SH-SY5Y (cell line): ENCODE results near the gene POLD1.

Experiments used
- GATA2 ChIP-seq: IDR thresholded peaks from 2 replicates; pipeline ENCODE4 v1.6.1; 2011; ENCODE audit warnings: mild to moderate bottlenecking, low read depth, low read length
- GATA3 ChIP-seq: IDR thresholded peaks from 2 replicates; pipeline ENCODE4 v1.6.1; 2011; ENCODE audit warnings: low read depth, mild to moderate bottlenecking, low read length, moderate library complexity

POLD1 gene

DNA sequence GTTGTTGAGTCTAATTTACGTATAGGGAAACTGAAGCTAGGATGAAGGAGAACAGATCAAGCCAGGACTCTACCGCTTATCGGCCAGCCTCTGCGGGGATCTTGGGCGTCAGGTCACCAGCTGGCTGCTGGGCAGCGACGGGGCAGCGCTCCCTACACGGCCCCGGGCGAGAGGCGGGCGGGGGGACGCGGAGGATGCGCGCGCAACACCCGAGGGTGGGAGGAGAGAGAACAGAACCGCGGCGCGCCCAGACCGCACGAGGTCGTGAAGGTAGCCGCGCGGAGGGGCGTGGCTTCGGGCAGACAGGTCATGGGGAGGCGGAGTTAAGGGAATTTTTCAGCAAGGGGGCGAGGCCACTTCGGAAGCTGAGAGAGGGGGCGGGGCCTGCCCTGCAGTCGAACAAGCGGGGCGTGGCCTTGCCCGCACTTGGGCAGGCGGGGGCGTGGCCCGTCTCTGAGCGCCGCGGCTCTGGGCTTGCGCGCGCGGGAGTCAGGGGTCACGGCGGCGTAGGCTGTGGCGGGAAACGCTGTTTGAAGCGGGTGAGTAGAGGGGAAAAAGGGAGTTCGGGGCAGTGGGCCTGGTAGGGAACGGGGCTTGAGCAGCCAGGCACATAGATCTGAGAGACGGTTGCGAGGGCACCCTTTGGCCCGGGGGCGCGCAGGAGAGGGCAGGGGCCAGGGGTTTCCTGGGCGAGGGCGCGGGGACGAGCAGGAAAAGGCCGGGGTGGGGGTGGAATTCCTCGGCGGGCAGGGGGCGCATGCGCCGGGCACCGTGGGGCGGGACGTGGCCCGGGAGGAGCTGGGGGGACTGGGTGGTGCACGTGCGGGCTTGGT is at the start of gene POLD1:
Gene POLD1, plus strand, starts transcription at position 496 of the 833 bp plus-strand sequence. CDS start 14,505 bp downstream, outside the sequence.
- TF ChIP-seq GATA2, result no peak
- no peak for TF ChIP-seq GATA3

DNA sequence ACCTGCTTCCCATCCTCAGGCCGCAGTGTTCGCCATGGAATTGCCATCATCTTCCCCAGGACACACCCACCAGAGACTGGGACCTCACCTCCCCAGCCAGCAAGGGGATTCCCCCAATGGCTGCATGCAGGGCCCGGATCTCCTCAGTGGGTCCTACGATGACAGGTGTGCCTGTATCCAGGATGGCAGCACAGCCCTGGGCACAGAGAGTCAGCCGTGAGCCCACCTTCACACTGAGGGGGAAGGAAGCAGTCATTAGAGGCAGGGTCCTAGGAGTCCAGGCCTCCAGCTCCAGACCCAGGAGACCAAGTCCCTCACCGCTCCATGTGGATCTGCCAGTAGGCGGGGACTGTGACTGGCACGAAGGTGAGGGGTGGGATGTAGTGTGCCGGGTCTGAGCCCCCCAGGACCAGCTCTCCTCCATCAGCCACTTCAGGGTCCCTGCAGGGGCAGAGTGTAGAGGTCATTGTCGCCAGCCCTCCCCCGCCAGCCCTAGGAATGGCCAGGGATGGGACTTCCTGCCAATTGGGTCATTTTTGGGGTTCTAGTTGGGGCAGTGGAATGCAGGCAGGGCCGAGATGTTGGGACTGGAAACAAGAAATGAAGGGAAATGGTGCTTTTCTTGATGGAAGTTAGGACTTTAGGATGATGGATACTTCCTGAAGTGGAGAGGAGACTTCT is 49.3 kb upstream of the POLD1 start:
- TF ChIP-seq GATA2, result no peak
- TF ChIP-seq GATA3, result no peak

DNA sequence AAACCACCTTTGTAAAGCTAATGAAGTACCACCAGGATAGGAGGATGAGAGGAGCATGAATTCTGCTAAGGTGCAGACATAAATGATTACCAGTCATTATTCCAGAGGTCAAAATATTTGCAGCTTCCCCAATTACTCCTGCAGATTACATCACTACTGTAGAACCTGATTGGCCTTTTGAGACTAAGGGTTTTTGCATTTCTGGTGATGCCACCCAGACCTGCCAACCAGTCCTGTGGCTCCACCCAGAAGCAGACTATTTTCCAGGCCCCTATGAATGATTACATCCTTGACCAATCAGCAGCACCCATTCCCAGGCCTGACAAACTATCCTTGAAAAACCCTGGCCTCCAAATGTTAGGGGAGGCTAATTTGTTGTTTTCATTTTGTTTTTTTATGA is 43.8 kb upstream of the POLD1 start:
- no peak for TF ChIP-seq GATA2
- no peak for TF ChIP-seq GATA3

DNA sequence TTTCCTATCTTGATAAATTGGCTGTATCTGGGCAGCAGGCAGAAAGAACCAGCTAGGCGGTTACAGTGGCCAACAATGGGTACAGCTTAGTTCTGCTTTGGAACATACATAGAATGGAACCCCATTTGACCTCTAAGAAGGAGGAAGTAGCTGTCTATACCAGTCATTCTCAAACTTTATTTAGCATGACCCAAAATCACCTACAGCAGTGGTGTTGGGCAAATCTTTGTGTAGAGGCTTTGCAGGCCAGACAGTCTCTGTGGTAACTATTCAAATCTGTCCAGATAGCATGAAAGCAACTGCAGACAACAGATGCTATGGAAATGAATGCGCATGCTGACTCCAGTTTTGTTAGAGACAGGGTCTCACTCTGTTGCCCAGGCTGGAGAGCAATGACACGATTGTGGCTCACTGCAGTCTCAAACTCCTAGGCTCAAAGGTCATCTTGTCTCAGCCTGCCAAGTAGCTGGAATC is 43.0 kb upstream of the POLD1 start:
- TF ChIP-seq GATA2, result no peak
- no peak for TF ChIP-seq GATA3

DNA sequence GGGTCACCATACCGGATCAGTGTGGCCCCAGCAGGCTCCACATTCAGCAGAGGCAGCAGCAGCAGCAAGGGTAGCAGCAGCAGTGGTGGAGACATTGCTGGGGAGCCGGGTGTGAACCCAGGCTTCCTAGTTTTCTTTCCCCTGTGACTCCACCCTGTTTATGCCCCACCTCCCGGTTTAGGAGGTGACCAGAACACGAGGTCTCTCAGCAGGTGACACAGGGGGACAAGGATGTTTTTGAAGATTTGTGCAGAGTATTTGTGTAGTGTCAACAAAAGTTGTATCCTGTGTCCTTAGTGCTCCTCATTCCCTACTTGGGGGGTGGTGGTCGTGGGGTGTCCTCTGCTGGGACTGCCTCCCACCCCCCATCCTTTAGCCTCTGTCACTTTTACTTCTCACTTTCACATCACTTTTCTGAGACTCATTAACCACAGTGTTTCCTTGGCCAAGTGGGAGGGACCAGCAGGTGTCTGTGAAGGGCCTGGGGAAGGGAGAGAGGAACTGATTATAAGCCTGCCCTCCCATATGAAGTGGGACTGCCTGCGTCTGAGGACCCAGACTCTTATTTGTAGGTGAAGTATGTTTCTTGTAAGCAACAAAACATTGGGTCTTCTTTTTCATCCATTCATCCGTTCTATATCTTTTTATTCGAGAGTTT is 39.4 kb upstream of the POLD1 start:
- TF ChIP-seq GATA3 (no peak), GATA2 (no peak)

DNA sequence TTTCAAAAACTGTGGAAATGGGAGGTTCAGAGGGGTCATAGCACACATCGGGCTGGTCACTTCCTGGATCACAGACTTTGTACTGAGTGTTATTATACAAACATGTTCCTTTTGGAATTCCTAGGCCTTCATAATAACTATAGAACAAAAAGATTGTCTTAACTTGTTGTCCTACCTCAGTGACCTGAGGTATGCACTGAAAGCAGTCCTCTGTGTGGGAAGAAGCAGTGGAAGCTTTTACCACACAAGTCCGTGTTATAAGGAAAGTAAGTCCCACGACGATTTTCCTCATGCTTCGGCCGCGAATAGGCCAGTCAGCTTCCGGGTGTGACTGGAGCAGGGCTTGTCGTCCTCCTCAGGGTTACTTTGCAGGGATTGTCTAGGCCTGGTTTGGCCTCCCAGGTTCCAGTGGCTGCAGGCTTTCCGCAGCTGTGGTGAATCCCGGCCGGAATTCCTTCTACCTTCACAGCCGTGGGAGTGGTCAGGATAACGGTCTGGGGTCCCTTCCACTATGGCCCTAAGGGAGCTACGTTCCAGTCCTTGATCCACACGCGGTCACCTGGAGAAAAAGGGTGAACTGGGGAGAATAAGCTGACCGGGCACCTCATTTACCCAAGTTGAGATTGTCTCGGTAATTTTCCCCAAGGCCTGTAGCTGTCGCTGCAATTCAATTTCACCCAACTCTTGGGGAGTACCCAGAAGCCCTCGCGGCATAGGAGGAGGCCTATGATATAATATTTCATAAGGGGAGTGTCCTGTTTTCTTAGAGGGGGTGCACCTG is 34.7 kb upstream of the POLD1 start:
- TF ChIP-seq GATA3 (no peak), GATA2 (no peak)

DNA sequence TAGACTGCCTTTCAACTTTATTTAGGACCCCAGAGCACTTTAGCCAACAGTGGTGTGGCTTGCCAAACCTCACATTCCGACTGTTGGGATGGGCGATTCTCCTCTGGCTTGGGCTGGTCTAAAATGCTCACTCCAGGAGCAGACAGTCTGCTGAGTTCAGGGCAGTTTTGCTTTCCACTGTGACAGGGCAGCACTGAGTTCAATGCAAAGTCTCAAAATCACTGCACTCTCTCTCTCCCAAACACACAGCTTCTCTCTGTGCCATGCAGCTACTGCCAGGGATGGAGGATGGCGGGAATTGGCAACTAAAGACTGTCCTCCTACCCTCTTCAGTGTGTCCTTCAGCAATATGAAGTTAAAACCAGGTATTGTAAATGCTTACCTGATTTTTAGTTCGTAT is 31.9 kb upstream of the POLD1 start:
- no peak for TF ChIP-seq GATA3
- no peak for TF ChIP-seq GATA2

DNA sequence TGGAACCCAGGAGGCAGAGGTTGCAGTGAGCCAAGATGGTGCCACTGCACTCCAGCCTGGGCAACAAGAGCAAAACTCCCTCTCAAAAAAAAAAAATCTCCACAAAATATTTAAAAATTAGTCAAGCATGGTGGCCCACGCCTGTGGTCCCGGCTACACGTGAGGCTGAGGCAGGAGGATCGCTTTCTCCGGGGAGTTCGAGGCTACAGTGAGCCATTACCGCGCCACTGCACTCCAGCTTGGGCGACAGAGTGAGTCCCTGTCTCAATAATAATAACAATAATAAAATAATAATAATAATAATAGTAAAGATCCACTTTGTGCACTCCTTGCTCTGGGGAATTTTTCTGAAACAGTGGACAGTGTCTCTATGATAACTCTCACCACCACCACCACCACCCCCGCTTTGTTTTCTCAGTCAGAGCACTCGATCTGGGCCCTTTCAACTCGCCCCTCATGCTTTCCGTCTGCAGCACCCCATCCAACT is 27.4 kb upstream of the POLD1 start:
- TF ChIP-seq GATA3 (no peak), GATA2 (no peak)

DNA sequence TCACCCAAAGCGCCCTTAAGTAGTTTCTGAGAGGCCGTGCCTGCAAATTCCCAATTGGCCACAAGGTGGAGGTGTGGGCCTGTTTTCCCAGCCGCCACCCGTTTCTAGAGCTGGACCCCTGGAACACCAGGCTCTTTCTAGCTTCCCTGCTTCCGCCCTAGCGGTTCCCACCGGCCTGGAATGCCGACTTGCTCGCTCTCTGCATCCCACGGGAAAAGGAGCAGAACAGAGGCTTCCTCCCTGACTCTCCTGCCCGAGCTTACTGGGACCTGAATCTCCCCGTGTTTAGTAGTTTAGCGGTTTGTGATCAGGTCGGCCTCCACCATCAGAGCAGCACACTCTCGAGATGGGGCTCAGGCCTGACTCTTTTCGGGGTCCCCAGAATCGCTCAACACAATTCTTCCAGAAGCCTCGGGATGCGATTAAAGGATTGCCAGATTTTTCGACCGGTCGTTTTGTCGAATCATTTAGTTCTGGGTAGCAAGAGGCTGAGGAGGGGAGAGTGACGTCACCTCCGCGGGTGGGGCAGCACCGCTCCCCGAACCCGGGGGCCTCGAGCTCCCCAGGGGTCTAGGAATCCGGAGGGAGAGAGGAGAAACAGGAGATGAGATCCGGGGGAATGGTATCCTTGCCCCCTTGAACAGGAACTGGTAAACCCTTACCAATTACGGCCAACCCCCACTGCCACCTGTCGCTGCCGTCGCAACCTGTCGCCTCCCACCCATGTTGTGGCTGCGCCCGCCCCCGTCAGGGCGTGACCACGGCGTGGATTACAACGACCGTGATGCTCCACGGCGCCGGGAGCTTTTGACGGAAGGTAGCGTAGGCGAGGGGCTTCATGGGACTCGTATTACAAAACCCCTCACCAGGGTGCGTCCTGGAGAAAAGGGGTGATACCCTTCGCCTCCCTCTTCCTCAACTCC is 26.7 kb upstream of the POLD1 start:
- TF ChIP-seq GATA2, result no peak
- no peak for TF ChIP-seq GATA3

DNA sequence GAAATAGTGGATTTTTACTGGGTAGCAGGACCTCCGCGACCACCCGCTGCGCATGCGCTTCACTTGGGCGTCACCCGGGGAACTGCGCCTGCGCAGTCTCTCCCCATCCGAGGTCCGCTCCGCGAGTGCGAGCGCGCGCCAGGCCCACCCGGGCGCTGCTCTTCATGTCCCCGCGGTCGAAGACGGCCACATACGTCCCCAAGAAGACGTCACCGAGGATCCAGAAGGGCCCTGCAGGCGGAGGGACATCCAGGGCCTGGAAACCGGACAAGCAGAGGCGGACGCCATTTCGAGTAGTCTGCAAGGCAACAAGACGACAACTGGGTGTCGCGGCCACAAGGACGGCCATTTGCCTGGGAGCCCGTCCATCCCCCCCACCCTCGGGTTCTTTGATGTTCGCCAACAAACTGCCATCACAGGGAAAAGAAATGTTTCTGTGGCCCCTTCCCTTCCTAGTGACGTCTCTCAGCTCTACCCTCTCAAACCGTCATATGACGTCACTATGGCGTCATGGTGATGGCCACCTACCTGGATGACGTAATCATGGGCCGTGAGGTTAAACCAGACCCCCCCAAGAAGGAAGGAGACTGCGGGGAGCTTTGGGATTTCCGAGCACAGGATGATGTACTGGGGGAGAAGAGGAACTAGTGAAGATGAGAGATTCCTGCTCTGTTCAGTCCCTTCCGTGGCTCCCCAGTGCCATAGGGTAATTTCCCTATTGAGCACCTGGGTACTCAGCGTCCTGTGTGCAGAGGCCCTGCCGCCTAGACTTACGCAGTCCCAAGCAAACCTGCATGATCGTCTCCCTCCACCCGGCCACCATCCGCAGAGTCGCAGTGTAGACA is 25.4 kb upstream of the POLD1 start:
- TF ChIP-seq GATA2, result no peak
- no peak for TF ChIP-seq GATA3

DNA sequence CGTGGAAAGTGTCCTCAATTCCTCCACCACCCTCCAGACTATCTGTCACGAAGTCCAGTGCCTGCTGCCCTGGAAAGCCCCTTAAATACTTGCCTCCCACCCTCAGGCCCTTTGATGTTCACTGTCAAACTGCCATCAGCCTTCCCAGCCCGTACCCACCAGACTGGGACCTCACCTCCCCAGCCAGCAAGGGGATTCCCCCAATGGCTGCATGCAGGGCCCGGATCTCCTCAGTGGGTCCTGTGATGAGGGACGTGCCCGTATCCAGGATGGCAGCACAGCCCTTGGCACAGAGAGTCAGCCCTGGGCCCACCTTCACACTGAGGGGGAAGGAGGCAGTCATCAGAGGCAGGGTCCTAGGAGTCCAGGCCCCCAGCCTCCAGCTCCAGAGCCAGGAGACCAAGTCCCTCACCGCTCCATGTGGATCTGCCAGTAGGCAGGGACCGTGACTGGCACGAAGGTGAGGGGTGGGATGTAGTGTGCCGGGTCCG is 24.8 kb upstream of the POLD1 start:
- TF ChIP-seq GATA2, result no peak
- TF ChIP-seq GATA3, result no peak
